IPS-18c (cell line): Measurements from ENCODE around the gene CCSER1.
"Not testable (repeated sequence)": the region's sequence is repeated elsewhere in the genome, so short reads cannot be mapped to it uniquely, and the experiment has no call there.

Experiments
- H3K4me3 ChIP-seq: 2 replicates; pipeline ENCODE4 v1.7.0; 2013; ENCODE audit warnings: low read depth, mild to moderate bottlenecking, low read length, moderate library complexity; ENCODE audit not compliant: insufficient read depth
- H3K9me3 ChIP-seq: one replicate; pipeline ENCODE4 v1.6.1; 2013; ENCODE audit warnings: mild to moderate bottlenecking, low read length, moderate library complexity; ENCODE audit not compliant: control insufficient read depth, insufficient read depth

The CCSER1 gene

DNA sequence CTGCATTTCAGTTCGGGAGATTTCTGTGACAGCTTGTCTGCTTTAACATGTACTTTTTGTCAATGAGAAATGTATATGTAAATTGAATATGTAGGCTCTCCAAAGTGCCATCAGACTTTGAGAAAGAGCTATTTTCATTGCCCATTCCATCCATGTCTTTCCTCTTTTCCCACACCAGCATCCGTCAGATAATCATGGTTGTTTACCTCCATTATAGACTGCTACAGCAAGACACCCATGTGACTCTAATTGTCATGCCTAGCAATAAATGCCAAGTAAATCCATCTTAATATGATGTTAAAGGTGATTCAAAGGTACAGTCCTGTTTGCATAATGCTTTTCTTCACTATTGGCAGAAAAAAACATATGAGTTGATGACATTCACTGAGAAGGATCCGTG is 1157.3 kb downstream of the CCSER1 start:
- no peaks in the 10 kb centered on the region for H3K9me3 ChIP-seq
- no peak overlapping the region for H3K4me3 ChIP-seq

DNA sequence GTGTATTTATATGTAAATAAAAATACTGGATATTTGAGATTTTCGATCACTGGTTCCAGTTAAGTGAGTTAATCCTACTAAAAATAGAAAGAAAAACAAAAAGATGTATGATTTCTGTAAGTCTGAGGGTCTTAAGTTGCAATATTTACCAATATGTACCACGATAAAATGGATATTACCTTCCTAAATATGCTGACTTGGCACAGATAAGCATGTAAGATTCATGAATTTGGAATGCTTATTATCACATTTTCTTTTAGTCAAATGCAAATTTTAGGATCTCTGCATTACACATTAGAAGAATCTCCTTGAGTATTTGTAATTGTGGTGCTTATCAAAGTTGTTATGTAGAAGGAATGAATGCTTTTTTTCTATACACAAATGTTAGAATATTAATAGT is 1158.3 kb downstream of the CCSER1 start:
- H3K4me3 ChIP-seq = no peak overlapping the region
- H3K9me3 ChIP-seq = no peaks in the 10 kb centered on the region

DNA sequence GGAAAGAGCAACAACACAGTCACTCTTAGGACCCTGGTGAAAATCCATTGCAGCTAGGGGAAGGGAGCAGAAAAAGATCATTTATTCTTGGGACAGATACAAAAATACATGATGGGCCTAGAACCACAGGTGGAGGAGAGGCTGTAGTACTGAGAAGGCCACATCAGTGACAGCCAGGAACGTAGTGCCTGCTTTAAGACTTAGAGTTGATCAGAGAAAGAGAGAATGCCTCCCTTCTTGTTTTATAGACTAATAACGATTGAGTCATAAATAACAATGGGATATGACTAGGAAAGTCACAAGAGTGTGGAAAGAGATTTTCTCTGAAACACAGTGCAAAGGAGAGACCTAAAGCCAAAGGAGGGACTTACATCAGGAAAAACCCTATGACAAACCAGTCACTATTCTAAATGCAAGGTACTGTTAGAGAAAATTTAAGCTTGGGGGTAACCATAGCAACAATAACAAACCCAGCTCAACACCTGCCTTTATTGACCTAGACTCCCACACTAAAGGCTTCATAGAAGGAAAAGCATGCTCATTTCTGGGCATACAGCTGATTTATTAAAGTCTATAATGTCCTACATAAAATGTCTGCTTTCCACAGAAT is 1161.6 kb downstream of the CCSER1 start:
- H3K4me3 ChIP-seq = no peak overlapping the region

DNA sequence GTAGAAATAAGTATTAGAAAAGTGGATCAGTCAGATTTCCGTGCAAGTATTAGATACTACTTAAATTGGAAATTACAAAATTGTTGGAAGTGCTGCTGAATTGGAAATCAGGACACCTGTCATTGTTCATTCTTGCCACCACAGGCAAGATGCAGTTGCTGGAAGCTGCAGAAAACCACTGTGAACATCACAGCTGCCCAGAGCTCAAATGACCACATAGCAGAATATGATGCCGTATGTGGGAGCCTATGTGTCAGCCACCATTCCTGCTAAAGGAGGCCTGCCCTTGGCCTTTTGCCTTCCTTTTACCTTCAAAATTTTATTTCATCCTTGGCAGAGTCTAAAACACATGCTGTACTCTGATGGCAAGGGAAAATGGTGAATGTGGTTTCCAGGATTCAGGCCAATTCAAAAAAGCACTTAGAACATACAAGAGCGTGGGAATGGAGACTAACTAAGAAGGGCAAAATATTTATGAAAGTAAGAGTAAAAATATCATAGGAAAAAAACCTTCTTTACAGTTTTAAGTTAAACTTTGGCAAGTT is 1171.0 kb downstream of the CCSER1 start:
- H3K4me3 ChIP-seq = no peak overlapping the region
- no peaks in the 10 kb centered on the region for H3K9me3 ChIP-seq

More for the DNA sequence above, 1161.6 kb downstream of the CCSER1 start:
- no peaks in the 10 kb centered on the region for H3K9me3 ChIP-seq

DNA sequence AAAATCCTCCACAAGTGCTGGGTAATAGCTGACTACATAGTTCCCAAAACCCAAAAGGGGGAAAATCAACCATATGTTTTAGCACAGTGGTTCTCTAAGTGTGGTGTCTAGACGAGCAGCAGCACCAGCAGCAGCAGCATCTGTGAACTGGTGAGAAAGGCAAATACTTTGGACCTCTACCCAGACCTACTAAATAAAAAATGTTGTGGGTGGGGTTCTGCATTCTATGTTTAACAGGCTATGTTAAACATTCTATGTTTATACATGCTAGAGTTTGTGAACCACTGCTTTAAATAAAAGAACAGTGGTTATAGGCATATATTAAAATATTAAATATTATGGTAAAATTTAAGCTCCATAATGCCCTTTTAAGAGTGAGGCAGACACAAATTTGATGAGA is 1171.6 kb downstream of the CCSER1 start:
- Histone ChIP-seq H3K4me3 (no peak overlapping the region), H3K9me3 (no peaks in the 10 kb centered on the region)

DNA sequence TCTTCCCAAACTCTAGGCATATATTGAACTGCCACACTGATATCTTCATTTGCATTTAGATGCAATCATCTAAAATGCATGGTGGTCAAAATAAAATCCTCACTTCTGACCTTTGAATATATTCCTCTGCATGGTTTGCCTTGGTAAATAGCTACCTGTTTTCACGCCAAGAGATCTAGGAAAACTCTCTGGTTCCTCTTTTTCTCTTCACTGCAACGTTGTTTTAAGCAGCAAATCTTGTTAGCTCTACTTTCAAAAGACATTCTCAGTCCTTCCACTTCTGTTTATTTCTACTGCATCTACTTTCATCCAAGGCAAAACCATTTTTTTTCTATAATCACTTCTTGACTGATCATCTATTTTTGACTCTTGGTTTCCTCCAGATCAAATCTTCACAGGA is 1174.9 kb downstream of the CCSER1 start:
- H3K9me3 ChIP-seq = no peaks in the 10 kb centered on the region
- H3K4me3 ChIP-seq = no peak overlapping the region

DNA sequence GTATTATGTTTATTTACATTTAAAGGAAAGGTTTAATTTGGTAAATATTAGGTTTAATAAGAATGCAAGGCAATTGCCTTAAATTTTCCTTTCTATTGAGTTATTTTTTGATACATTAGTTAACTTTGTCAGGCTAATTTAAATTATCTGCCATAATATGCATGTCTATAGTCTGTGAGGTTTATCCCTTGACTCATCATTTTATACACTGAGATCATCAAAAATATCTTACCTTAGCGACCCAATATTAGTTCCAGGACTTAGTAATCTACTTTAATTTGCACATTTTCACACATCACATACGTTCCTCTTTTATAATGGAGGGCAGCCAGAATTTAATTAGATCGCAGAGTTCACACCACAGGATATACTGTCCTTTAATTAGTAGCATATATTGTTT is 1177.1 kb downstream of the CCSER1 start:
- H3K4me3 ChIP-seq = no peak overlapping the region
- no peaks in the 10 kb centered on the region for H3K9me3 ChIP-seq

DNA sequence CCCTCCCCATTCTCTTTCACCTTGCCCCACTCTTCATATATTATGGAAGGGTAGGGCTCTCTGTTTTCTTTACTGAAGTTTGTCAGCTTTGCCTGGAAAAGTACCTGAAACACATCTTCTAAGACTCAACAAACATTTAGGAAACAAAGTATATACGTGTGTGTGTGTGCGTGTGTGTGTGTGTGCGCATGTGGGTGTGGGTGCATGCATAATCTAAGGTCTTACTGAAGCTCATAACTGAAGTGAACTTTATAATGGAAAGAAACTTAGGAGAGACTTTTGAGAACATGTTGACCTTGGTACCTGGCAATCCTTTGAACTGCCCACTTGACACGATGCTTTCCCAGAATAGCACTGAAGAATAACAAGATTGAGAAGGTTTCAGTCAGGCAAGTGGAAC is 1190.2 kb downstream of the CCSER1 start:
- H3K9me3 ChIP-seq = no peaks in the 10 kb centered on the region
- H3K4me3 ChIP-seq = no peak overlapping the region

DNA sequence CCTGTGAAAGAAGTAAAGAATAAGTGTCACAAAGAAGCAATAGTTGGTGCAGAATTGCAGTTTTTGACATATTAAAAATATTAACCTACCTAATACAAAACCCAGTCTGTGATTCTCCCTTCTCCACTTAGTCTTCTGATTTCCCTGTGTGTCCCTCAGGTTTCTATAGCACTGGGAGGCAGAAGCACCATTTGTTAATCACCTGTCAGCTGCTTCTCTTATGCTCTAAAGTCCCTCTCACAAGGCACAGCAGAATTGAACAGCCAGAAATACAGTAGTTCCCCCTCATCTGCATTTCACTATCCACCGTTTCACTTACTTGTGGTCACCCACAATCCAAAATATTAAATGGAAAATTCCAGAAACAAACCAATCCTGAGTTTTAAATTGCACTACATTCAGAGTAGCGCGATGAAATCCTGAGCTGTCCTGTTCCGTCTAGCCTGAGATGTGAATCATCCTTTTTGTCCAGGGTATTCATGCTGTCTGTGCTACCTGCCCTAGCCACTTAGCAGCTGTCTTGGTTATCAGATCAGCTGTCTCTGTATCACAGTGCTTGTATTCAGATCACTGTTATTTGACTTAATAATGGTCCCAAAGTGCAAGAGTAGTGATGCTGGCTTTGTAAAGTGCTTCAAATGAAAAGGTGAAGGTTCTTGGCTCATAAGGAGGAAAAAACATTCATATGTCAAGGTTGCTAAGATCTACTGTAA is 1192.5 kb downstream of the CCSER1 start:
- Histone ChIP-seq H3K9me3 (no peaks in the 10 kb centered on the region), H3K4me3 (no peak overlapping the region)

DNA sequence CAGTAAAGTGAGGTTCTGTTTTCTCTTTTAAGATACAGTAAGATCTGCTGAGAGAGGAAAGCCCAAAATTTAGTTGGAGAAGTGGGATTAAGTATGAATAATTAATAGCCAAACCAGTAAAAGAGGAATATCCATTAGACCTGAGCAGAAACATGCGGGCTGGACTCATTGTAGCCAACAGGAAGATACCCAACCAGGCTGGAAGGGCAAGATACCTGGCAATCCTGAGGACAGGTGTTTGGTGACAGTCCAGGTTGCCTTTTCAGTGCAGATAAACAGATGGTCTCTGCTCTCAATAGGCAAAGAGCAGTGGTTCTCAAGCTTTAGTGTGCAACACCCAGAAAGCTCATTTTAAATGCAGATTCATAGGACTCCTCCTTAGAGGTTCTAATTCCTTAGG is 1195.8 kb downstream of the CCSER1 start:
- Histone ChIP-seq H3K9me3 (peaks cover 12% of the 10 kb centered on the region), H3K4me3 (no peak overlapping the region)

DNA sequence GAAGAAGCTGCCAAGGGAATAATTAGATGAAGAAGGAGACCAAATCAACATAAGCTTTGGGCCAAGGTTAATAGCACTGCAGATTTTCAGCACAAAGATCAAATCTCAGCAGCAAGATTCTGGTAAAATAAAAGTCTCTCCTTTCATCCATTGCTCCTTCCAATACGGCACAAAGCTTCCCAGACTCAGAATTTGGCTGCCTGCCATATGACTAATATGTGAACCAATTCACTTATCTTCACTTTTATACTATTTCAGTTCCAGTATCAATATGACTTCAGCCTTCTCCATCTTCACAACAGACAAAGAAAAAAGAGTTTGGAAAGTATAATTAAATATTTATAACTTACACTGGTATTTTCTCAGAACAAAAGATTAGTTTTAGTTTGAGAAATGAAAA is 1198.3 kb downstream of the CCSER1 start:
- Histone ChIP-seq H3K4me3 (no peak overlapping the region), H3K9me3 (peaks cover 12% of the 10 kb centered on the region)

DNA sequence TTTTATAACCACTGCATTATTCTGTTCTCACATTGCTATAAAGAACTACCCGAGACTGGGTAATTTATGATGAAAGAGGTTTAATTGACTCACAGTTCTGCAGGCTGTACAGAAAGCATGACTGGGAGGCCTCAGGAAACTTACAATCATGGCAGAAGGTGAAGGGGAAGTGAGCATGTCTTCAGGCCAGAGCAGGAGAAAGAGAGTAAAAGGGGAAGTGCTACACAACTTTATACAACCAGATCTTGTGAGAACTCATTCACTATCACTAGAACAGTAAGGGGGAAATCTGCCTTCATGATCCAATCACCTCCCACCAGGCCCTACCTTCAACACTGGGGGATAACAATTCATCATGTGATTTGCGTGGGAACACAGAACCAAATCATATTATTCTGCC is 1199.0 kb downstream of the CCSER1 start:
- peaks cover 12% of the 10 kb centered on the region for H3K9me3 ChIP-seq
- H3K4me3 ChIP-seq = not testable (repeated sequence)

DNA sequence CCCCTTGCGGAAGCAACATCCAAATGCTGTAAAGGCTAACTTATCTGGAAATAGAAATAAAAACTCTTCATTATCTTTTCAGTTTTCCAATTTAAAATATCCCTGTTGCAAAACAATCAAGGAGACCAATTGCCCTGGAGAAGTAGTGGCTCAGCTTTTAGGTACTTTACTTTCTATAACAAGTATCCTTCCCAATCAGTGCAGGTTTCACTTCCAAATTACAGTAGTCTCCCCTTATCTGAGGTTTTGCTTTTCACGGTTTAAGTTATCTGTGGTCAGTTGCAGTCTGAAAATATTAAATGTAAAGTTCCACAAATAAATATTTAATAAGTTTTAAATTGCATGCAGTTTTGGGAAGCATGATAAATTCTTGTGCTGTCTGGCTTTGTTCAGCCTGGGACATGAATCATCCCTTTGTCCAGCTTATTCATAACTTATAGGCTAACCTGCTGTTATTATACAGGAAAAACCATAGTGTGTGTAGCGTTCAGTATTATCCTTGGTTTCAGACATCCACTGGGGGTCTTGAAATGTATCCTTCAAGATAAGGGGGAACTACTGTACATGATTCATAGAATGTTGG is 1203.5 kb downstream of the CCSER1 start:
- peaks cover 12% of the 10 kb centered on the region for H3K9me3 ChIP-seq
- no peak overlapping the region for H3K4me3 ChIP-seq

DNA sequence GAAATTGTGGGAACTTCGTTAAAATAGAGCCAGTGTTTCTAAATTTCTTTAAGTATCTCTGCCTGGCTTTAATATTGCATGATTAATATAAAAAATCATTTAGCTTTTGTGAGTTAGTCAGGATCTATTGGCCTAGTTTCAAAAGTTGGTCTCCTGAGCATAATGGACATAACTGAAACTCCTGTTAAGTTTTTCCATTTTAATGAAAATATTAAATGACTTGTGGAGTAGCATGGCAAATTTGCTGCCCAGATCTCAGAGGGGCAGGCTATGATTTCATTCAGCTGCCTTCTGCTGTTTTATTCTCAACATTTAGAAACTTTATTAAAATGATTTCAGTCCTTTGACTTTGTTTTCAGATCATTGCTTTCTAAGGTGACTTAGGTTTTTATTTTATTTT is 1213.6 kb downstream of the CCSER1 start:
- Histone ChIP-seq H3K4me3 (no peak overlapping the region), H3K9me3 (no peaks in the 10 kb centered on the region)

DNA sequence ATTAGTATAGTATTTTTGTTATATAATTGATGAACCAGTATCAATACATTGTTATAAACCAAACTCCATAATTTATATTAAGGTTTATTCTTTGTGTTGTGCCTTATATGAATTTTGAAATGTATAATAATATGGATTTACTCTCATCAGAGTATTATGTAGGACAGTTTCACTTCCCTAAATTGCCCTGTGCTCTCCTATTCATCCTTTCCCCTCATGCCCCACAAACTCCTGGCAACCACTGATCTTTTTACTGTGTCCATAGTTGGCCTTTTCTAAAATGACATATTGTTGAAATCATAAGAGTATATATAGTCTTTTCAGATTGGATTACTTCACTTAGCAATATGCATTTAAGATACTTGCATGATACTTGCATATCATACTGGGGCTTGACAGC is 1218.4 kb downstream of the CCSER1 start:
- no peak overlapping the region for H3K4me3 ChIP-seq
- no peaks in the 10 kb centered on the region for H3K9me3 ChIP-seq

DNA sequence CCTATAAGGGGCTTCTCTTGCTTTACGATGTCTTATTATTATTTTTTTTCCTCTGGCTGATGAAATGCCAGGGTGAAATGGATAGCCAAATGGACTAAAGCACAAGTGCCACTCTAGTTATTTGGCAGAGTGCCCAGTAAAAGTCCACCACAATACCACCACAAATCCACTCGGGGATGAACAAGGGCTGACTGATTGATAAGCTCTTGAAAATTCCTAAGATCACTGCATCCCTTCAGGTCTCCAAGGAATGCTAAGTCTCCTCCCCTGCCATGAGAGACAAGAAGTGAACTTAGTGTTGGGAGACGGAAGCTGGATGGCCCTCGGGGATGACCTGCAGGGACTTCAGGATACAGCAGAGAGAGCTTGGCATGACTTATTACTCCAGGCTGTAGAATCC is 1229.3 kb downstream of the CCSER1 start:
- not testable (repeated sequence) for H3K4me3 ChIP-seq, H3K9me3 ChIP-seq

DNA sequence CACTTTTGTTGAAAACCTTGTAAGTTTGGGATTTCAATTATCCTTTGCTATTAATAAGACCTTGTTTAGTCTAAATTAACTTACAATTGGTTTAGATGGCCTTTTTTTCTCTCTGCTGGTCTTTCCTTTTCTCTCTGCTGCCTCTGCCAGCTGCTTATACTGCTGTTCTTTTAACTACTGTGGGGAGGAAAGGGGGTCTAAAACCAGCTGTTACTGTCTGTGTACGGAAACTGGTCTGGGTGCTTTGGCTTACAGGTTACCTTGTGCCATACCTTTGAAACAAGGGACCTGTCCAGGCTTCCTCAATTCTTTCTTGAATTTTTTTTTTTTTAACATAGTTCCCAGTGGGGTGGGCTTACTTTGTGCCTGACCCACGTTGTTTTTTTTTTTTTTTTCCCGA is 1230.8 kb downstream of the CCSER1 start:
- not testable (repeated sequence) for H3K4me3 ChIP-seq, H3K9me3 ChIP-seq

DNA sequence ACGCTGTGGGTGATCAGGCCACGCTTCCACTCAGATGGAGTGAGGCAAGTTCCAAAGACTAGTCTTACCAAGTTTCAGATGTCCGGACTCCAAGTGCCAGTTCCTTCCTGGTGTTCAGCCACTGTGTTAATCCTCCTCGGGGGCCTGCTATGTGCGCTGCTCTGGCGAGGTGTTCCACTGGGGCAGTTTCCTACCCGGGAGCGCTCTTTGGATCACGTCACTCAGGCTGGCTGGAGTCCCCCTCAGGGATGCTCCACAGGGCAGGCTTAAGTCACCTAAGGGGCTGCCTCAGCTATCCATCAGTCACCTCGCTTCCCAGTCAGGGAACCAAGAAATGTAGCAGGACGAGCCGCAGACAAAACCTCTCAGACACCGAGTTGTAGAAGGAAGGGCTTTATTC is 1231.4 kb downstream of the CCSER1 start:
- not testable (repeated sequence) for H3K9me3 ChIP-seq, H3K4me3 ChIP-seq
